Fibroblast of lung (primary cell): ENCODE measurements around the gene ABCA4. TPM values are rescaled to one million over a fixed set of nuclear protein-coding genes. Genes with fewer than 3 reads are reported as not detected.

Experiments used
- DNase-seq, 2 donors: peaks; one replicate each; pipeline versions ENCODE4 v3.0.0 to v3.0.0-alpha.2; 2010; ENCODE audit warnings: low read depth in 2 of 2
- H2AFZ ChIP-seq: 2 replicates; pipeline ENCODE4 v1.5.1; 2012; ENCODE audit warnings: low read length, control low read depth, inconsistent platforms
- H3K27ac ChIP-seq: 2 replicates; pipeline ENCODE4 v1.5.1; 2011; ENCODE audit warnings: low read length, control low read depth; ENCODE audit not compliant: insufficient read depth
- H3K27me3 ChIP-seq: 2 replicates; pipeline ENCODE4 v1.5.1; 2011; ENCODE audit warnings: mild to moderate bottlenecking, low read length; ENCODE audit not compliant: control insufficient read depth, insufficient read depth
- H3K36me3 ChIP-seq: 2 replicates; pipeline ENCODE4 v1.5.1; 2011; ENCODE audit warnings: low read length; ENCODE audit not compliant: control insufficient read depth, insufficient read depth
- H3K4me1 ChIP-seq: 2 replicates; pipeline ENCODE4 v1.5.1; 2011; ENCODE audit warnings: low read length; ENCODE audit not compliant: control insufficient read depth, insufficient read depth; ENCODE audit errors: extremely low read depth
- H3K4me2 ChIP-seq: 2 replicates; pipeline ENCODE4 v1.5.1; 2011; ENCODE audit warnings: low read length, control low read depth; ENCODE audit not compliant: insufficient read depth; ENCODE audit errors: extremely low read depth
- H3K4me3 ChIP-seq, 4 experiments: fragments of 200-600 bp in 1 of 4; sonication (generic) in 1 of 4; replicated peaks in 1 of 4; 2 replicates each; pipeline ENCODE4 v1.5.1; 2011 to 2016; ENCODE audit warnings: low read length in 4 of 4, low read depth in 3 of 4, mild to moderate bottlenecking in 3 of 4, control low read depth in 2 of 4, inconsistent platforms in 1 of 4, mixed read lengths in 1 of 4; ENCODE audit not compliant: insufficient read depth in 1 of 4; ENCODE audit errors: control extremely low read depth in 1 of 4
- H3K79me2 ChIP-seq: 2 replicates; pipeline ENCODE4 v1.5.1; 2012; ENCODE audit warnings: mild to moderate bottlenecking, low read length, inconsistent platforms; ENCODE audit not compliant: control insufficient read depth, insufficient read depth
- H3K9ac ChIP-seq: 2 replicates; pipeline ENCODE4 v1.5.1; 2011; ENCODE audit warnings: mild to moderate bottlenecking, low read length, control low read depth; ENCODE audit not compliant: insufficient read depth
- H3K9me3 ChIP-seq: 2 replicates; pipeline ENCODE4 v1.5.1; 2012; ENCODE audit warnings: low read depth, low read length; ENCODE audit not compliant: control insufficient read depth, insufficient read depth
- H4K20me1 ChIP-seq: 2 replicates; pipeline ENCODE4 v1.5.1; 2011; ENCODE audit warnings: low read length; ENCODE audit not compliant: control insufficient read depth, insufficient read depth; ENCODE audit errors: extremely low read depth
- EZH2 ChIP-seq: IDR thresholded peaks from 2 replicates; pipeline ENCODE4 v1.5.1; 2012; ENCODE audit warnings: low read length, control low read depth, mild to moderate bottlenecking; ENCODE audit errors: missing control alignments
- polyA plus RNA-seq, 2 donors: library from polyadenylated mRNA; depleted of rRNA in 1 of 2; stranded (reverse) in 1 of 2; unstranded in 1 of 2; fragments of >200 nt; gene quantifications; 2 replicates each; pipeline ENCODE4 v1.2.1, GENCODE V29; 2011 to 2012; ENCODE audit warnings: missing spikeins in 1 of 2
- total RNA-seq: library from RNA; depleted of rRNA; stranded (reverse); fragments of >200 nt; gene quantifications from 2 replicates; pipeline ENCODE4 v1.2.1, GENCODE V29; 2014
- TF ChIP-seq, protein P1 (sequence below), 2 donors: IDR thresholded peaks in 1 of 2; conservative IDR thresholded peaks in 1 of 2; 1 replicate in 1 of 2; 2 replicates in 1 of 2; pipeline ENCODE4 v1.5.1; 2011 to 2012; ENCODE audit warnings: low read length in 2 of 2, control low read depth in 1 of 2, inconsistent platforms in 1 of 2, low read depth in 1 of 2, mild to moderate bottlenecking in 1 of 2

Gene ABCA4
- total and polyA plus RNA-seq, 2 donors (not counting 1 experiment from before 2014, with no cell fraction given) = 0.07 to 0.33 TPM

GRCh38 chr1:94025383-94026340, 95.3 kb downstream of the ABCA4 start:
- peak overlapping the region in 3 of 4 experiments; percentile 22 to 34 (median 23) for H3K4me3 ChIP-seq
- no peaks in the 10 kb centered on the region for H3K36me3 ChIP-seq
- TF ChIP-seq, protein P1, sequence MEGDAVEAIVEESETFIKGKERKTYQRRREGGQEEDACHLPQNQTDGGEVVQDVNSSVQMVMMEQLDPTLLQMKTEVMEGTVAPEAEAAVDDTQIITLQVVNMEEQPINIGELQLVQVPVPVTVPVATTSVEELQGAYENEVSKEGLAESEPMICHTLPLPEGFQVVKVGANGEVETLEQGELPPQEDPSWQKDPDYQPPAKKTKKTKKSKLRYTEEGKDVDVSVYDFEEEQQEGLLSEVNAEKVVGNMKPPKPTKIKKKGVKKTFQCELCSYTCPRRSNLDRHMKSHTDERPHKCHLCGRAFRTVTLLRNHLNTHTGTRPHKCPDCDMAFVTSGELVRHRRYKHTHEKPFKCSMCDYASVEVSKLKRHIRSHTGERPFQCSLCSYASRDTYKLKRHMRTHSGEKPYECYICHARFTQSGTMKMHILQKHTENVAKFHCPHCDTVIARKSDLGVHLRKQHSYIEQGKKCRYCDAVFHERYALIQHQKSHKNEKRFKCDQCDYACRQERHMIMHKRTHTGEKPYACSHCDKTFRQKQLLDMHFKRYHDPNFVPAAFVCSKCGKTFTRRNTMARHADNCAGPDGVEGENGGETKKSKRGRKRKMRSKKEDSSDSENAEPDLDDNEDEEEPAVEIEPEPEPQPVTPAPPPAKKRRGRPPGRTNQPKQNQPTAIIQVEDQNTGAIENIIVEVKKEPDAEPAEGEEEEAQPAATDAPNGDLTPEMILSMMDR (conservative IDR thresholded peaks at IDR 0.05 in 1 of 2, IDR thresholded peaks at IDR 0.05 in 1 of 2; ENCODE audit: low read depth in 1 of 2, low read length in 2 of 2) = peak; percentile 56 to 72
- TF ChIP-seq EZH2 = no peak
- no peaks in the 10 kb centered on the region for H4K20me1 ChIP-seq
- peaks cover 9% of the 10 kb centered on the region for H3K4me1 ChIP-seq
- no peak overlapping the region for H3K27ac ChIP-seq
- H3K27me3 ChIP-seq = no peaks in the 10 kb centered on the region
- H2AFZ ChIP-seq = peak overlapping the region; percentile 61
- H3K4me2 ChIP-seq = peak overlapping the region; percentile 82
- H3K9ac ChIP-seq = no peak overlapping the region
- no peaks in the 10 kb centered on the region for H3K9me3 ChIP-seq
- peak; percentile 70 to 83 for DNase-seq
- no peaks in the 10 kb centered on the region for H3K79me2 ChIP-seq

DNA sequence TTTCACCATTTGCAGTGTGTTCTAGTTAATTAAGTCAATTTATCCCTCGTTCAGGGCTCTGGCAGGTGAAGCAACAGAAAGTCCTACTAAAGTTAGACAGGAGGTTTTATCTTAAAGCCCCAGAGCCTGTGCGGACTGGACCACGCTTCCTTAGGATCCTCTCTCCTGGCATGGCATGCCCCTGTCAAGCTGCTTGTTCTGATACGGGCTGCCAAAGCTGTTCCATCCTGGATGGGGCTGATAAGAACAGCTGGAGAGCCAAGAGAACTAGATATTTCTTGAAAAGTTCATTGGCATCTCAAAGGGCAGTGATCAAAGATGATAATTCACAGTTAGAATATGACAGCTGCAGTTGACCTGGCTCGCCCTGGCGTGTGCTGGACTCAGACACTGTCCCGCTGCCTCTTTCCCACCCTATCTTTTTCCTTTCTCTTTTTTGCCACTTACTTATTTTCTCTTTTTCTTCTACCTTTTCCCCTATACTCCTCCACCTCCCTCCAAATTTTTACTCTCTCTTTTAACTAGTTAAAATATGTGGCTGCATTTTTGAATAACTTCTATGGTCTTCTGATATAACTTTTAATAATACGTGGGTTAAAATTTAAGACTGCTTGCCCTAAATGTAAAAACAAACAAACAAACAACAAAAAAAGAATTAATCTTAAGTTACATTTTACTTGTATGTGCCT, 96.7 kb downstream of the ABCA4 start:
- peaks cover 15% of the 10 kb centered on the region for H3K4me1 ChIP-seq
- no peak overlapping the region for H3K4me3 ChIP-seq
- TF ChIP-seq, protein P1 (conservative IDR thresholded peaks at IDR 0.05 in 1 of 2, IDR thresholded peaks at IDR 0.05 in 1 of 2; ENCODE audit: low read depth in 1 of 2, low read length in 2 of 2) = no peak
- TF ChIP-seq EZH2 = no peak
- H3K27me3 ChIP-seq = no peaks in the 10 kb centered on the region
- DNase-seq = no peak
- no peaks in the 10 kb centered on the region for H3K79me2 ChIP-seq
- no peaks in the 10 kb centered on the region for H3K36me3 ChIP-seq
- H2AFZ ChIP-seq = no peak overlapping the region
- H3K9ac ChIP-seq = no peak overlapping the region
- H3K9me3 ChIP-seq = no peaks in the 10 kb centered on the region
- H3K4me2 ChIP-seq = no peak overlapping the region
- H4K20me1 ChIP-seq = no peaks in the 10 kb centered on the region
- no peak overlapping the region for H3K27ac ChIP-seq
